Smooth muscle cell (in vitro differentiated cells): ENCODE data around the gene MAGEB3. TPM values are rescaled to one million over a fixed set of nuclear protein-coding genes. Genes with fewer than 3 reads are reported as not detected.

Experiments used
- DNase-seq: peaks from one replicate; lab custom pipeline; 2025; ENCODE audit not compliant: unreplicated experiment; lab: John Stamatoyannopoulos, UW
- H2AFZ ChIP-seq: fragments of 200-600 bp; sonication (generic); 2 replicates; pipeline ENCODE4 v1.6.0; 2016; ENCODE audit warnings: antibody characterized with exemption, low read depth, mild to moderate bottlenecking
- H3F3A ChIP-seq: fragments of 200-600 bp; sonication (generic); 2 replicates; pipeline ENCODE4 v1.6.0; 2017; ENCODE audit warnings: antibody characterized with exemption, low read depth
- H3K27ac ChIP-seq: fragments of 200-600 bp; sonication (generic); 2 replicates; pipeline ENCODE4 v1.5.1; 2016; ENCODE audit warnings: low read depth, mild to moderate bottlenecking
- H3K27me3 ChIP-seq: fragments of 200-600 bp; sonication (generic); 2 replicates; pipeline ENCODE4 v1.6.1; 2016; ENCODE audit warnings: low read depth, mild to moderate bottlenecking
- H3K36me3 ChIP-seq: fragments of 200-600 bp; sonication (generic); 2 replicates; pipeline ENCODE4 v1.5.1; 2016; ENCODE audit warnings: low read depth
- H3K4me1 ChIP-seq: fragments of 200-600 bp; sonication (generic); 2 replicates; pipeline ENCODE4 v1.5.1; 2016; ENCODE audit warnings: low read depth
- H3K4me2 ChIP-seq: fragments of 200-600 bp; sonication (generic); 2 replicates; pipeline ENCODE4 v1.6.0; 2016; ENCODE audit warnings: mild to moderate bottlenecking
- H3K4me3 ChIP-seq: fragments of 200-600 bp; sonication (generic); 2 replicates; pipeline ENCODE4 v1.5.1; 2016; ENCODE audit warnings: mild to moderate bottlenecking
- H3K79me2 ChIP-seq: fragments of 200-600 bp; sonication (generic); 2 replicates; pipeline ENCODE4 v1.6.0; 2016; ENCODE audit warnings: low read depth, mild to moderate bottlenecking
- H3K9ac ChIP-seq: fragments of 200-600 bp; sonication (generic); 2 replicates; pipeline ENCODE4 v1.6.0; 2016; ENCODE audit warnings: low read depth
- H3K9me3 ChIP-seq: fragments of 200-600 bp; sonication (generic); replicated peaks from 2 replicates; pipeline ENCODE4 v1.5.1; 2016; ENCODE audit warnings: low read depth
- H4K20me1 ChIP-seq: fragments of 200-600 bp; sonication (generic); 2 replicates; pipeline ENCODE4 v1.6.0; 2016; ENCODE audit warnings: low read depth
- CTCF ChIP-seq: fragments of 200-600 bp; sonication (generic); IDR thresholded peaks from 2 replicates; pipeline ENCODE4 v1.5.1; 2017; ENCODE audit warnings: borderline replicate concordance, mild to moderate bottlenecking, antibody characterized with exemption; ENCODE audit not compliant: insufficient read depth, poor library complexity, severe bottlenecking
- WGBS: methylation state at CpG from one replicate; pipeline ENCODE4 v1.1.7; 2016; ENCODE audit warnings: low lambda C conversion rate; 5-methylcytosine and 5-hydroxymethylcytosine counted together
- polyA plus RNA-seq: library from polyadenylated mRNA; unstranded; fragments of >200 nt; fragmentation: Nextera tagmentation; extraction: Ambion mirVana; gene quantifications from 2 replicates; pipeline ENCODE4 v1.2.1, GENCODE V29; 2016
- total RNA-seq: library from RNA; depleted of rRNA; stranded (reverse); fragments of >200 nt; gene quantifications from 2 replicates; pipeline ENCODE4 v1.2.3, GENCODE V29; 2014

The MAGEB3 gene
- total and polyA plus RNA-seq, 2 experiments from 2014 or later = not detected

GRCh38 chrX:30219372-30219771 lies 11.1 kb upstream of the MAGEB3 start:
- no peaks in the 10 kb centered on the region for H3K9me3 ChIP-seq
- no peaks in the 10 kb centered on the region for H3F3A ChIP-seq
- no peaks in the 10 kb centered on the region for H3K36me3 ChIP-seq
- no peak overlapping the region for H3K27ac ChIP-seq
- H3K4me3 ChIP-seq = no peak overlapping the region
- H3K9ac ChIP-seq = no peak overlapping the region
- TF ChIP-seq CTCF = no peak
- DNase-seq = no peak
- no peaks in the 10 kb centered on the region for H3K27me3 ChIP-seq
- no peak overlapping the region for H3K4me2 ChIP-seq
- no peaks in the 10 kb centered on the region for H3K79me2 ChIP-seq
- 69% methylated on average over 4 of the region's 4 CpGs for WGBS
- no peaks in the 10 kb centered on the region for H3K4me1 ChIP-seq
- no peak overlapping the region for H2AFZ ChIP-seq
- H4K20me1 ChIP-seq = no peaks in the 10 kb centered on the region

- no peak overlapping the region for H2AFZ ChIP-seq
- H3F3A ChIP-seq = no peaks in the 10 kb centered on the region
- H3K4me3 ChIP-seq = no peak overlapping the region
- no peaks in the 10 kb centered on the region for H3K9me3 ChIP-seq
- no peak for DNase-seq
- no peaks in the 10 kb centered on the region for H3K27me3 ChIP-seq
- TF ChIP-seq CTCF = no peak
- H3K27ac ChIP-seq = no peak overlapping the region
- H3K4me2 ChIP-seq = no peak overlapping the region
- no peaks in the 10 kb centered on the region for H4K20me1 ChIP-seq
- WGBS = 60% methylated on average over 5 of the region's 5 CpGs
- H3K4me1 ChIP-seq = no peaks in the 10 kb centered on the region
- H3K9ac ChIP-seq = no peak overlapping the region
- no peaks in the 10 kb centered on the region for H3K79me2 ChIP-seq
- no peaks in the 10 kb centered on the region for H3K36me3 ChIP-seq
These were observed 9.8 kb upstream of the MAGEB3 start for GRCh38 chrX:30220661-30221060.

- Histone ChIP-seq H3K79me2 (no peaks in the 10 kb centered on the region), H2AFZ (no peak overlapping the region), H3K4me1 (no peaks in the 10 kb centered on the region), H3K27me3 (no peaks in the 10 kb centered on the region), H3K4me3 (no peak overlapping the region), H4K20me1 (no peaks in the 10 kb centered on the region), H3K9ac (no peak overlapping the region), H3K9me3 (no peaks in the 10 kb centered on the region), H3K27ac (no peak overlapping the region), H3K36me3 (no peaks in the 10 kb centered on the region), H3F3A (no peaks in the 10 kb centered on the region), H3K4me2 (no peak overlapping the region)
- DNase-seq = no peak
- no peak for TF ChIP-seq CTCF
- WGBS = 38% methylated on average over 2 of the region's 2 CpGs
These were observed 5.9 kb upstream of the MAGEB3 start for GRCh38 chrX:30224536-30224935.

GRCh38 chrX:30228526-30228925 lies 1.9 kb upstream of the MAGEB3 start:
- Histone ChIP-seq H4K20me1 (no peaks in the 10 kb centered on the region), H3K79me2 (no peaks in the 10 kb centered on the region), H3K27ac (no peak overlapping the region), H3K9me3 (no peaks in the 10 kb centered on the region), H2AFZ (no peak overlapping the region), H3K36me3 (no peaks in the 10 kb centered on the region), H3K4me1 (no peaks in the 10 kb centered on the region), H3K4me2 (no peak overlapping the region), H3F3A (no peaks in the 10 kb centered on the region), H3K9ac (no peak overlapping the region), H3K4me3 (no peak overlapping the region), H3K27me3 (no peaks in the 10 kb centered on the region)
- DNase-seq = no peak
- 71% methylated on average over 1 of the region's 1 CpG for WGBS
- TF ChIP-seq CTCF = no peak
